Measurements from ENCODE around the gene DOCK10.

DNA sequence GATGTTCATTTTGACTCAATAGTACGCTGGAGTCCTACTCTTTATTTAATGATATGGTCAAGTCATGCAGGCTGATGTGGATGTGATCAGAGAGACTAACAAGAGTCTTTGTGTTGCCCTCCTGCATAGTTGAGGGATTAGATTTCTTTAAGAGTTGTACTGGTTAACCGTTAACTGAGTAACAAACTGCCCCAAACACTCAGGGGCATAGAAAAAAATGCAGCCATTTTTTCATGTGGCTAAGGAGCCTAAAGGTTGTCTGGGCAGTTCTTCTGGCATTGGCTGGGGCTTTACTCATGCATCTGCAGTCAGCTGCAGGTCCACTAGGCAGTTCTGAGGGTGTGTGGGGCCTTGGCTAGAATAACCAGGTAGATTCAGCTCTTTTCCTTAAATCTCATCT is 32.5 kb downstream of the DOCK10 start:
- TF ChIP-seq, protein P1, sequence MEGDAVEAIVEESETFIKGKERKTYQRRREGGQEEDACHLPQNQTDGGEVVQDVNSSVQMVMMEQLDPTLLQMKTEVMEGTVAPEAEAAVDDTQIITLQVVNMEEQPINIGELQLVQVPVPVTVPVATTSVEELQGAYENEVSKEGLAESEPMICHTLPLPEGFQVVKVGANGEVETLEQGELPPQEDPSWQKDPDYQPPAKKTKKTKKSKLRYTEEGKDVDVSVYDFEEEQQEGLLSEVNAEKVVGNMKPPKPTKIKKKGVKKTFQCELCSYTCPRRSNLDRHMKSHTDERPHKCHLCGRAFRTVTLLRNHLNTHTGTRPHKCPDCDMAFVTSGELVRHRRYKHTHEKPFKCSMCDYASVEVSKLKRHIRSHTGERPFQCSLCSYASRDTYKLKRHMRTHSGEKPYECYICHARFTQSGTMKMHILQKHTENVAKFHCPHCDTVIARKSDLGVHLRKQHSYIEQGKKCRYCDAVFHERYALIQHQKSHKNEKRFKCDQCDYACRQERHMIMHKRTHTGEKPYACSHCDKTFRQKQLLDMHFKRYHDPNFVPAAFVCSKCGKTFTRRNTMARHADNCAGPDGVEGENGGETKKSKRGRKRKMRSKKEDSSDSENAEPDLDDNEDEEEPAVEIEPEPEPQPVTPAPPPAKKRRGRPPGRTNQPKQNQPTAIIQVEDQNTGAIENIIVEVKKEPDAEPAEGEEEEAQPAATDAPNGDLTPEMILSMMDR (IDR thresholded peaks at IDR 0.05), result no peak
- TF ChIP-seq POLR2A (IDR thresholded peaks at IDR 0.05) (no peak), EP300 (IDR thresholded peaks at IDR 0.05) (no peak)
